ENCODE data around the gene CD1D.
"Not testable (repeated sequence)": the region's sequence is repeated elsewhere in the genome, so short reads cannot be mapped to it uniquely, and the experiment has no call there.

The CD1D gene

DNA sequence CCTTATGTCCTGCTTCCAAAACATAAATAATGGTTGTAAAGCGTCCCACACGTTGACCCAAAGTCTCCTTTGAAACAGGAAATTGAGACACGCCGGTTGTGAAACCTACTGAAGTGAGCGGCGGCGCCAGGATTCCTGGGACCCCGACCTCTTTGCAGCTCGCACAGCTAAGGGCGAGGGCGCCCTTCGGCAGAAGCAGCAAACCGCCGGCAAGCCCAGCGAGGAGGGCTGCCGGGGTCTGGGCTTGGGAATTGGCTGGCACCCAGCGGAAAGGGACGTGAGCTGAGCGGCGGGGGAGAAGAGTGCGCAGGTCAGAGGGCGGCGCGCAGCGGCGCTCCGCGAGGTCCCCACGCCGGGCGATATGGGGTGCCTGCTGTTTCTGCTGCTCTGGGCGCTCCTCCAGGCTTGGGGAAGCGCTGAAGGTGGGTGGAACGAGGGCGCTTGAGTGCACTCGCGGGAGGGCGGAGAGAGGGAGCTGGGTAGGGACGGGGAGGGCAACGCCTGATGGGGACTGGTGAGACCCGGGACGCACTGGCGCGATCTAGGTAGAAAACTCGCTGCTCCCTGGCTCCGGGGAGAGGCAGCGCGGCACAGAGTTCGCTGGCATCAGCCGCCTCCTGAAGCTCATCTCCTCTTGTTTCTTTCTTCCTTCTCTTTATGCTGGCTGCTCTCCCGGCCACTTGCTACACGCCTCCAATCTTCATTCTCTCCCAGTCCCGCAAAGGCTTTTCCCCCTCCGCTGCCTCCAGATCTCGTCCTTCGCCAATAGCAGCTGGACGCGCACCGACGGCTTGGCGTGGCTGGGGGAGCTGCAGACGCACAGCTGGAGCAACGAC lies at the start of gene CD1D:
Gene CD1D (plus strand): TSS at position 155 of the 836 bp plus-strand sequence. CDS start 207 bp downstream, at position 362.
- FAIRE-seq = no peak

DNA sequence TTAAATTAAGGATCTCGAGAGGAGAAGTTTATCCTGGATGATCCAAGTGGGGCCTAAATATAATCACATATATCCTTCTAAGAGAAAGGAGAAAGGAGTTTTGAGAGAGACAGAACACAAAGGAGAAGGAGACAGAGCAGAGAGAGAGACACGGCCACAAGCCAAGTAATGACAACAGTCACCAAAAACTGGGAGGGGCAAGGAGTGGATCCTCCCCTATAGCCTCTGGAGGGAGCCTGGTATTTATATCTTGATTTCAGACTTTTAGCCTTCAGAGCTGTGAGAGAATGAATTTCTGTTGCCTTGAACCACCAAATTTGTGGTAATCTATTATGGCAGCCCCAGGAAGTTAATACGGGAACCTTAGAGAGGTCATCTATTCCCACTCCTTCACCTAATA lies 49.5 kb upstream of the CD1D start:
- no peak for FAIRE-seq

DNA sequence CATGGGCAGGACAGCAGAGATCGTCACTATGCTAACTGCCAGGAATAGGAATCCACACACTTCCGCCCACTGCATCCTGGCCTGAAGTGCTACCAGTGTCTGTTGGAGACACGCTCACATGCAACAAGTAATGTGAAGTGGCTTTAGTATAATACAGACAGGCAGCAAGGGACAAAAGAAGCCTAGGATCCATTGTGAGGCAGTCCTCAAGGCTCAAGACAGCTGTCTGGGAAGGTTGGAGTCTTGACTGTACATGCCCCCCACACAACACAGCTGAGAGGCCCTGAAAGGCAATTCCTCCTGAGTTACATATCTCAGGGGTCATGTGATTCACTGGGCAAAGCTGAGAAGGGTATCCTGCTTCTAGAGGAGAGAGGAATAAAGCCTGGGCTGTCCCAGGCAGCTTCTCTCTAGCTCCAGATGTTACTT lies 39.9 kb upstream of the CD1D start:
- FAIRE-seq = no peak

GRCh38 chr1:158145173-158145719 lies 35.4 kb upstream of the CD1D start:
- no peak for FAIRE-seq

DNA sequence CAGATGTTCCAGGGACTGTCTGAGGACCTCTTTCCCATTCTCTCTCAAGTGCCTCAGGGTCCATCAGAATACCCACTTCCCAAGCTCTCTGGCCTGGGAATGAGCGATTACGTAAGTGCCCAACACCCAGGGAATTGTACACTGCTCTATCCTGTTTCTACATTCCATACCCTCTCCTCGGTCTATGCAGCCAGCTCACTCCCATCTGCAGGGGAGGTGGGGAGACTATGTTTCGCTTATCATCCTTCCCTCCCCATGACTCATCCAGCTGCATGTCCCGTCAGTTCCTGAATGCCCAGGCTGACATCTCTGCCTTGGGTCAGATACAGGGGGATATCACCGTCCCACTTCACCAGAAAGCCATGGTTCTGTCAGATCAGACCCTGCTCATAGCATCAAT lies 34.5 kb upstream of the CD1D start:
- no peak for FAIRE-seq

DNA sequence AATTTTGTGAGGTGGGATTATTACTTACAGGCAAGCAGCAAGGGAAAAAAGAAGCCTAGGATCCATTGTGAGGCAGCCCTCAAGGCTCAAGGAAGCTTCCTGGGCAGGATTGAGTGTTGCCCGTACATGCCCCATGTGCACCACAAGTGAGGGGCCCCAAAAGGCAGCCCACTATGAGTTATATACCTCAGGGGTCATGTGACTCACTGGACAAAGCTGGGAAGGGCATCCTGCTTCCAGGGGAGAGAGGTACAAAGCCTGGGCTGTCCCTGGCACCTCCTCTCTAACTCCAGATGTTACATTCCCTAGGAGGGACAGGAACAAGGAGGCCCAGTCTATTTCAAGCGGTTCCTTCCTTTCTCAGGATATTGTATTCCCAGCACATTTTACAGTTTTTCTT lies 34.0 kb upstream of the CD1D start:
- no peak for FAIRE-seq

DNA sequence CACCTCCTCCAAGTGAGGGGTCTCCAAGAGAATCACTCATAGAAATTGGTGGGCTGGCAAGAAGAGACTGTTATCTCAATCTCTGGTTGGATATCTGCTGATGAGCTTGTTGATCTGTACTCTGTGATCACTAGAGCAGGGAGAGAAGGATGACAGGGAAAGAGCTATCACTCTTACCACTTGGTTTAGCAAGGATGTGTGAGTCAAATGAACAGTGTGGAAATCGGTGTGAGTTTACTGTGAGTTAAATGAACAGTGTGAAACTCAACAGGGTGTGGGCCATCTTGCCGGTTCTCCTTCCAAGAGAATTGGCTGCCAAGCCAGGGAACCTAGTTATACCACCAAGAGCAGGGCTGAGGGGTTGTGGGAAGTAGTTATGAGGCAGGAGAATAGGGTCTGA lies 33.3 kb upstream of the CD1D start:
- FAIRE-seq = no peak

DNA sequence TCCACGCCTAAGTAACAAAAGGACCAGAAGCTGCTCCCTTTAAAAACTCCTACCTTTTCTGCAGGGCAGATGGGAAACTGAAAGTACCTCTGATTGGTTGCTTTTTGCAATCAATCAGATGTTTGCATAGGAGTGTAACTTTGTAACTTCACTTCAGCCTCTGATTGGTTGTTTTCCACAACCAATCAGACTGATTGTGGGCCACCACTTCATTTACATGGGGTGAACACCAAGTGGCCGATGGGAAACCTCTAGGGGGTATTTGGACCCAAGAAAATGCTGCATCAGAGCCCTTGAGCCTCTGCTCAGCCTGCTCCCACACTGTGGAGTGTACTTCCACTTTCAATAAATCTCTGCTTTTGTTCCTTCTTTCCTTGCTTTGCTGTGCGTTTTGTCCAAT lies 32.8 kb upstream of the CD1D start:
- no peak for FAIRE-seq

GRCh38 chr1:158148468-158148867 lies 32.2 kb upstream of the CD1D start:
- no peak for FAIRE-seq

GRCh38 chr1:158149175-158149574 lies 31.5 kb upstream of the CD1D start:
- no peak for FAIRE-seq

GRCh38 chr1:158149577-158150269 lies 31.0 kb upstream of the CD1D start:
- peak; percentile 97 for FAIRE-seq

DNA sequence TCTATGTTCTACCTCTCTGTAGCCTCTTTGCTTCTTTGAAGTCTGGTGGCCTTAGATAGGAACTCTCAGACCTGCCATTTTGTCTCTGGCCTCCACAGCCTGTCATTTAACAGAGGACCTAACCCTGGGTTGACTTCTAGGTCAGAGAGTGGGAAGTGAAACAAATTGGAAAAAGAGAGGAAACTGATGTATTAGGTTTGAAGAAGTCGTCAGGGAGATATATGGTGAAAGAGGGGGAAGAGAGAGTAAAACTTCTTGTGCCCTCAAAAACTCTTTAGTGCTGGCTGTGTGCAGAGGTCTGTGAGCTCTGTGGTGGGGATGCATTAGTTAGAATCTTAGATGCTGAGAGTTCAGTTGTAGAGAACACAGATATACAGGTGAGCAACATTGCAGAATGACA lies 30.2 kb upstream of the CD1D start:
- FAIRE-seq = no peak

GRCh38 chr1:158153179-158153578 lies 27.5 kb upstream of the CD1D start:
- no peak for FAIRE-seq

- no peak for FAIRE-seq
These were observed 26.8 kb upstream of the CD1D start for GRCh38 chr1:158153746-158154444.

- FAIRE-seq = no peak
These were observed 26.2 kb upstream of the CD1D start for GRCh38 chr1:158154501-158154900.

- FAIRE-seq = no peak
These were observed 25.0 kb upstream of the CD1D start for GRCh38 chr1:158155673-158156072.

DNA sequence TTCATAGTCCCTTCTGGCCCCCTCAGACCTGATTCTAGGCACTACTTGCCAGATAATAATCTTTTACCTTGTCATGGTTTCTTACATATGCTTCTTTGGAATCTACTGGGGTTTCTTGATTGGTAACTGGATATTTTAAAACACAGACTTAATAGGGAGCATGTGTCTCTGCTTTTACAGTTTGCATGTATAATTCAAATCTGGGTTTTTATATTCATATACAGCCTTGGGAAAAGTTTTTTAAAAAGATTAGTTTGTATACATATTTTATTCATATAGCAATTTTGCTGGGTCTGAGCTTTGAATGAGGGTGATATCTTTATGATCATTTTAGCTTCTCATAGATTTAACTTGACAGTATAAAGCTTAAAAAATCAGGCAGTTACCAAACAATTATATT lies 21.1 kb upstream of the CD1D start:
- no peak for FAIRE-seq

GRCh38 chr1:158161446-158161845 lies 19.2 kb upstream of the CD1D start:
- peak; percentile 50 for FAIRE-seq

DNA sequence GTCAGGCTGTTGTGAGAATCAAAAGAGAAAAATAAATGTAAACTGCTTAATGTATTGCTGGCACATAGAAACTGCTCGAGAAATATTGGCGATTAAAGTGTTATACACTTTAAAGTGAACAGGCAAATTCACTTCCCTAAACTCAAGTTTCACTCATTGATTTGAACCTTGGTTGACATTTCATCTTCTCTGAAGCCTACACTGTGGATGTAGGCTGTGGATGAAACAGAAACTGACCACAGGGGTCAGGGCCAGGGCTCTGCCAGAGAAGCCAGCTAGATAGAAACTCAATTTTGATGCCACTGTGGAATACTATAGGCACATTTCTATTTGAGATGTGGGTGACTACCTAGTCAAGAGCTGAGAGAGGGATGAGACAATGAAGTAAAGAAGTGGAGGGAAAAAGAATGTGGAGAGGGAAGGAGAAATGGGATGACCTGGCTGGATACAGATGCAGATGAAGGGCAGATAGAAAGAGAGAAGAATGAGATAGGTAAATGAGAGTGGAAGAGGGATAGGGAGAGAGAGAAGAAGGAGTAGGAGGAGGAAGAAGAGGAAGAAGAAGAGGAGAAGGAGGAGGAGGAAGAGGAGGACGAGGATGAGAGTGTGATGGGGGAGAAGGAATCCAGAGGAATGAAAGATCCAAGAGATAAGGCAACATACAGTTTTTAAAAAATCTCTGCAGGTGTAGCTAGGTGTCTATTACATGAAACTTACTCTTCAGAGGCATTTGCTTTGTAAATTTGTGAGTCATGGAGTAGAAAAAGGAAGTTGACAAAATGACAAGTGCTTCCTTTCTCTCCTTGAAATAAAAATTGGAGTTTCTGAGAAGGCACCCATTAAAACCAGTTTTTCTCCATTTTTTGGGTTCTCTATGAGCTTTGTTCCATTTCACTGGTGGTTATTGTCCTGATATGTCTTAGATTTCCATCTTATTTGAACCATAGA lies 17.4 kb upstream of the CD1D start:
- no peak for FAIRE-seq

DNA sequence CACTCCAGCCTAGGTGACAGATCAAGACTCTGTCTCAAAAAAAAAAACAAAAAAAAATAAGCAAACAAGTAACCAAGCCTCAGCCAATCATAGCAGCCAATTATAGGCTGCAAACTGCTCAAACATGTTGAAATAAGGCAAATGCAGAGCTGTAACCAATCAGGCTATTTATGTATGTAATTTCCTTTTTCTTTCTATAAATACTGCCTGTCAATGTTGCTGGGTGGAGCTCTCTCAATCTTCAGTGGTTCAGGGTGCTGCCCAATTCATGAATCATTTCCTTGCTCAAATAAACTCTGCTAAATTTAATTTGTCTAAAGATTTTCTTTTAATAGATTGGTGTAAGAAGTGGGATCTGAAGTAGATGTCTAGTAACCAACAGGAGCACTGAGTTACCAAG lies 11.6 kb upstream of the CD1D start:
- no peak for FAIRE-seq

- not testable (repeated sequence) for FAIRE-seq
These were observed 4.8 kb upstream of the CD1D start for GRCh38 chr1:158175915-158176314.

DNA sequence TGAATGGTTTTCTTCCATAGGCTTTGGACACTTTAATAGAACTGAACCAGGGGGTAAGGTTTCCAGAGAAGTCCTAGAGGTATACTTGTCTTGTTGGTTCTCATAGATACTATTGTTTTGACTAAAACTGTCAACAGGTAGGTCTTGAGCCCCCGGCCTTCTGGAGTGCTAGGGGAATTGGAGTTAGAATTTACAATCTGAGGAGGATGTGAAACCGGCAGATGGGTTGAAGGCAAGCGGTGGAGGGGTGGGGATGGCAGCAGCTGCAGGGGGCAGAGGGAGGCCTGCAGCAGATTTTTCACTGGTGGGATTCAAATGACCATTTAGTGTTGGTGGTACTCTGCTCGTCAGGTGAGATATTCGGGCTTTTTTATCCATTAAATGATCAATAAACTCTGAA lies 4.3 kb upstream of the CD1D start:
- no peak for FAIRE-seq

Data from endometrium (tissue), 2 donors.